ENCODE data around the gene CLIC4. TPM values are rescaled to one million over a fixed set of nuclear protein-coding genes. Genes with fewer than 3 reads are reported as not detected.
"Not testable (repeated sequence)": the region's sequence is repeated elsewhere in the genome, so short reads cannot be mapped to it uniquely, and the experiment has no call there.

Gene CLIC4
- 10 to 100 TPM; 59.7 to 68.2 TPM for total RNA-seq

DNA sequence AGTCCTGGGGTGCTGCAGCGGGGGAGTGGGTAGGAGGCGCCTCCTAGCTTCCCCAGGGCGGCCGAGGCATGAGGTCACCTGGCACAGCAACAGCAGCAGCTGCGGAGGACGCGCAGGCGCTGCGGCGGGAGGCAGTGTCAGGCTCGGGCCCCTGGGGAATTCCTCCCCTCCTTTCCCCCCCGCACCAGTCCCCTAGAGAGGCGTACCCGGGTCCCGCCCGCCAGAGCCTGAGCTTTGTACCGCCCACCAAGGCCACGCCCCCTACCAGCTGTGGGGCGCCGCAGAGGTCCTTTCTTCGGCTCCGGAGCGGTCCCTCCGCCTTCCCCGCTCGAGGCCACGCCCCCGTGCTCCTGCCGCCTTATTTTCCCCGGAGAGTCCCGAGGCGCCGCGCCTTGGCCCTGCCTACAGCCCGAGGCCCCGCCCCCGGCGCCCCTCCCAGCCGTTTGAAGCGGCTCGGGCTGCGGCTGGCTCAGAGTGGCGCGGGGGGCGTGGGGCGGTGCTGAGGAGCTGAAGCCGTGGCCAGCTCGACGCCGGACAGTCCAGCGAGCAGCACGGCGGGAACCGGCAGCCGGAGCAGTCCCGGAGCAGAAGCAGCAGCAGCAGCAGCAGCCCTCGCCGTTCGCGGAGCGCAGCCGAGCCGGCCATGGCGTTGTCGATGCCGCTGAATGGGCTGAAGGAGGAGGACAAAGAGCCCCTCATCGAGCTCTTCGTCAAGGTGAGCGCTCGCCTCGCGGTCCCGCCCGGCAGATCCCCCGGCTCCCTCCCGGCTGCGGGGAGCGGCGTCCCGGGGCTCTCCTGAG lies at the start of gene CLIC4:
Gene CLIC4, plus strand, starts transcription at position 537 of the 800 bp plus-strand sequence. Its CDS starts 107 bp downstream, at position 644.
- Mint-ChIP-seq H3K4me1 (ENCODE audit: low read depth) (peaks cover 62% of the 10 kb centered on the region), H3K27ac (peak within 1 kb of the TSS; percentile 87)
- DNase-seq: peak; percentile 100

DNA sequence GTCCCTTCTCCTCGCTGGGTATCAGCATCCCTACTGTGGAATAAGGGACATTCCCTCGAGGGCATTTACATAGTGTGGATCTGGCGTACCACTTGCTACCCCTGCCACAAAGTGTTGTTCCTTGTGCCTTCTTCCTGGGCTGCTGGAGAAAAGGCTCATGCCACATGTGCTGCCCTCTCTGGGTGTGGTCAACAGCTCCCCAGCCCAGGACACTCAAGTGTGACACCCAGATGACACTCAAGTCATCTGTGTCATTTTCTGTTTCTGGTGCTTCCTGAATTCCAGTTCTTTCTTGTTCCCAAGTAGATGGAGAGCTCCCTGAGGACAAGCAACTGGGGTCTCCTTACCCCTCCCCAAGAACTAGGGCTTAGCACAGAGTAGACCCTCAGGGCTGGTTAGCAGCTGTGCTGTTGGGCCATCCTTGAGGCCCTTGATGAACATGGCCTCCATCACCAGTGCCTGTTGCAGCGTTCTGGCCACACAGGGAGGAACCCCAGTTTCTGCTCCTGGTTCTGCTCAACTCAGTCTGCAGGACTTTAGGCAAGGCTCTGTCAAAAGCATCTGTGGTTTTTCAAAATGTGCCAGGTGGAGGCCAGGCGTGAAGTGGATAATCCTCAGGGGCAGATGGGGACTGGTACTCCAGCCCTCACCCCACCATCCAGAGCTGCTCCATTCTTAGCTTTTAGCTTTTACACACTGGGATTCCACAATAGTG lies 49.0 kb upstream of the CLIC4 start:
- Mint-ChIP-seq H3K4me1 (ENCODE audit: low read depth) (no peaks in the 10 kb centered on the region), H3K36me3 (ENCODE audit: insufficient read depth in 2 of 2) (no peaks in the 10 kb centered on the region), H3K4me3 (no peak overlapping the region), H3K27ac (no peak overlapping the region), H3K27me3 (ENCODE audit: low read depth) (peaks cover 9% of the 10 kb centered on the region), H3K9me3 (no peaks in the 10 kb centered on the region)
- ATAC-seq (replicated peaks in 1 of 2): no peak
- DNase-seq: no peak

More for the DNA sequence above, at the start of gene CLIC4:
- peaks cover 5% of the 10 kb centered on the region in 2 donors for H3K36me3 Mint-ChIP-seq (ENCODE audit: insufficient read depth in 2 of 2)
- H3K27me3 Mint-ChIP-seq (ENCODE audit: low read depth): no peaks in the 10 kb centered on the region
- peak within 1 kb of the TSS; percentile 88 to 96 for H3K4me3 Mint-ChIP-seq
- H3K9me3 Mint-ChIP-seq: no peaks in the 10 kb centered on the region
- peak; percentile 89 to 91 for ATAC-seq (replicated peaks in 1 of 2)

DNA sequence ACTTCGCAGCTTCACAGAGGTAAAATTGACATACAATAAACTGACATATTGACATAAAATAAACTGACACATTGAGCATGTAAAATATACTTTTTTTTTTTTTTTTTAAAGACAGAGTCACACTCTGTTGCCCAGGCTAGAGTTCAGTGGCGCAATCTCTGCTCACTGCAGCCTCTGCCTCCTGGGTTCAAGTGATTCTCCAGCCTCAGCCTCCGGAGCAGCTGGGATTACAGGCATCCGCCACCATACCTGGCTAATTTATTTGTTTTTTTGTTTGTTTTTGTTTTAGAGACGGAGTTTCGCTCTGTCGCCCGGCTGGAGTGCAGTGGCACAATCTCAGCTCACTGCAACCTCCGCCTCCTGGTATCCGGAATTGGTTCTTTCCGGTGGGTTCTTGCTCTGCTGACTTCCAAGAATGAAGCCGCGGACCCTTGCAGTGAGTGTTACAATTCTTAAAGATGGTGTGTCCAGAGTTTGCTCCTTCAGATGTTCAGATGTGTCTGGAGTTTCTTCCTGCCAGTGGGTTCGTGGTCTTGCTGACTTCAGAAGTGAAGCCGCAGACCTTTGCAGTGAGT lies 48.4 kb upstream of the CLIC4 start:
- Mint-ChIP-seq H3K4me1 (ENCODE audit: low read depth) (no peaks in the 10 kb centered on the region), H3K36me3 (ENCODE audit: insufficient read depth in 2 of 2) (no peaks in the 10 kb centered on the region)

DNA sequence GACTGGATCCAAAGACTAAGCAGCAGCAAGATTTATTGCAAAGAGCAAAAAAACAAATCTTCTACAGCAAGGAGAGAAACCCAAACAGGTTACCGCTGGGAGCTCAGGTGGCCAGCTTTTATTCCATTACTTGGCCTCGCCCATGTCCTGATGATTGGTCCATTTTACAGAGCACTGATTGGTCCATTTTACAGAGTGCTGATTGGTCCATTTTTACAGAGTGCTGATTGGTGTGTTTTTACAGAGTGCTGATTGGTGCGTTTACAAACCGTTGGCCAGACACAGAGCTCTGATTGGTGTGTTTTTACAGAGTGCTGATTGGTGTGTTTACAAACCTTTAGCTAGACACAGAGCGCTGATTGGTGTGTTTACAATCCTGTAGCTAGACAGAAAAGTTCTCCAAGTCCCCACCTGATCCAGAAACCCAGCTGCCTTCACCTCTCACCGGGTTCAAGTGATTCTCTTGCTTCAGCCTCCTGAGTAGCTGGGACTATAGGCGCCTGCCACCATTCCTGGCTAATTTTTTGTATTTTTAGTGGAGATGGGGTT lies 47.7 kb upstream of the CLIC4 start:
- H3K4me3 Mint-ChIP-seq; DNase-seq; H3K9me3 Mint-ChIP-seq; H3K36me3 Mint-ChIP-seq (ENCODE audit: insufficient read depth in 2 of 2); H3K4me1 Mint-ChIP-seq (ENCODE audit: low read depth); ATAC-seq (replicated peaks in 1 of 2); H3K27me3 Mint-ChIP-seq (ENCODE audit: low read depth); H3K27ac Mint-ChIP-seq: not testable (repeated sequence)

More for the DNA sequence above, 48.4 kb upstream of the CLIC4 start:
- no peaks in the 10 kb centered on the region for H3K9me3 Mint-ChIP-seq
- H3K27ac Mint-ChIP-seq: no peak overlapping the region
- no peak for DNase-seq
- ATAC-seq (replicated peaks in 1 of 2): no peak
- H3K4me3 Mint-ChIP-seq: no peak overlapping the region
- peaks cover 9% of the 10 kb centered on the region for H3K27me3 Mint-ChIP-seq (ENCODE audit: low read depth)

DNA sequence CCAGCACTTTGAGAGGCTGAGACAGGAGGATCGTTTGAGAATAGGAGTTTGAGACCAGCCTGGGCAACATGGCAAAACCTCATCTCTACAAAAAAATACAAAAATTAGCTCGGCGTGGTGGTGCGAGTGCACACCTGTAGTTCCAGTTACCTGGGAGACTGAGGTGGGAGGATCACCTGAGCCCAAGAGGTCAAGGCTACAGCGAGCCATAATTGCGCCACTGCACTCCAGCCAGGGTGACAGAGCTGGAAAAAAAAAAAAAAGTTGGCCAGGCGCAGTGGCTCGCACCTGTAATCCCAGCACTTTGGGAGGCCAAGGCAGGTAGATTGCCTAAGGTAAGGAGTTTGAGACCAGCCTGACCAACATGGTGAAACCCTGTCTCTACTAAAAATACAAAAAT lies 46.9 kb upstream of the CLIC4 start:
- not testable (repeated sequence) for H3K4me1 Mint-ChIP-seq (ENCODE audit: low read depth)

DNA sequence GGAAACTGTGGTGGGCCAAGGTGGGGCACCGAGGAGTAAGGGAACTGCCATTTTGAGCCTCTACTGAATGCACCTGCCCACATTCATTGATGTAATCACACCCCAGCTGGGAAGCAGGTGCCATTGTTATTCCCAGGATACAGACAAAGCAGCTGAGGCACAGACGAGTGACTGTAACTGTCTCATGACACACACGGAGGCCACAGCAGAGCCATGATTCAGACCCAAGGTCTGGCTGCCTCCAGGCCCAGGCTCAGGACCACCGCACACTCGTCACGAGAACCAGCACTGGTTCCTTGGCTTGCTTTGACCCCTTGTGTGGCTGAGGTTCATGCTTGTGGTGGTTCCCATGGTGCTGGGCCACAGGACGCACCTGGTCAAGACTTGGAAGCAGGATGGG lies 45.6 kb upstream of the CLIC4 start:
- no peak for DNase-seq
- H3K27ac Mint-ChIP-seq: no peak overlapping the region

More for the DNA sequence above, 46.9 kb upstream of the CLIC4 start:
- H3K9me3 Mint-ChIP-seq; ATAC-seq (replicated peaks in 1 of 2); H3K36me3 Mint-ChIP-seq (ENCODE audit: insufficient read depth in 2 of 2); H3K27ac Mint-ChIP-seq; H3K4me3 Mint-ChIP-seq; DNase-seq; H3K27me3 Mint-ChIP-seq (ENCODE audit: low read depth): not testable (repeated sequence)

DNA sequence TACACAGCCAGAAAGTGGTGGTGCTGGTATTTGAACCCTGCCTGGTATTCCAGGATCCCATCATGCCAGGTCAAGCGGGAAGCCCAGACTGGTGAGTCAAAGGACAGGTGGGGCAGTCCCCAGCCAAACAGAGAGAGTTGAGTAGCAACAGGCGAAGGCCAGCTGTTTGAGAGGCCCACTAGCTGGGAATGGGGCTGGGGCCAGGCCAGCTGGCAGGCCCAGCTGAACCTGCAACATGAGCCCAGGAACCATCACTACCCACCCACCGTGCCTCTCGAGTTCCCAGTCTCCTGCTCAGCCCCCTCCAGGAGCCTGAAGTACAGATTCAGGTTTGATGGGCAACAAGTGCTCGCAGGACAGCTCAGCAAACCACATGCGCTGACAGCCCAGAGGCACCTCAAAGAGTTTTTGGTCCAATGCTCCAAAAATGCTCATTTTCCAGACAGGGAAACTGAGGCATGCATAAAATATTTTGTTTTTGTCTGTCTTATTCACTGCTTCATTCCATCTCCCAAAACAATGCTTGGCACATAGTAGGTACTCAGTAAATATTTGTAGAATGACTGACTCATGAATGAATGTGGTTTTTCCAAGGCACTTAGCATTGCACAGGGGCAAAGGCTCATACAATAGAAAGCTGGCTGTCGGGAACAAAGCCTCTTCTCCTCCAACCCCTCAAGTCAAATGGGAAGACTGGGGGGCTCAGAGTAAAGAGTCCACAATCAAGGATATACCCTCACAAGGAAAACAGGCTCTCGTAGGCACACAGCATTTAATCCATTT lies 42.5 kb upstream of the CLIC4 start:
- H3K9me3 Mint-ChIP-seq: no peaks in the 10 kb centered on the region
- ATAC-seq (replicated peaks in 1 of 2) (no peak), DNase-seq (no peak)

More for the DNA sequence above, 45.6 kb upstream of the CLIC4 start:
- Mint-ChIP-seq H3K36me3 (ENCODE audit: insufficient read depth in 2 of 2) (no peaks in the 10 kb centered on the region), H3K4me3 (no peak overlapping the region), H3K27me3 (ENCODE audit: low read depth) (peaks cover 9% of the 10 kb centered on the region), H3K4me1 (ENCODE audit: low read depth) (no peaks in the 10 kb centered on the region), H3K9me3 (no peaks in the 10 kb centered on the region)
- ATAC-seq (replicated peaks in 1 of 2): no peak

DNA sequence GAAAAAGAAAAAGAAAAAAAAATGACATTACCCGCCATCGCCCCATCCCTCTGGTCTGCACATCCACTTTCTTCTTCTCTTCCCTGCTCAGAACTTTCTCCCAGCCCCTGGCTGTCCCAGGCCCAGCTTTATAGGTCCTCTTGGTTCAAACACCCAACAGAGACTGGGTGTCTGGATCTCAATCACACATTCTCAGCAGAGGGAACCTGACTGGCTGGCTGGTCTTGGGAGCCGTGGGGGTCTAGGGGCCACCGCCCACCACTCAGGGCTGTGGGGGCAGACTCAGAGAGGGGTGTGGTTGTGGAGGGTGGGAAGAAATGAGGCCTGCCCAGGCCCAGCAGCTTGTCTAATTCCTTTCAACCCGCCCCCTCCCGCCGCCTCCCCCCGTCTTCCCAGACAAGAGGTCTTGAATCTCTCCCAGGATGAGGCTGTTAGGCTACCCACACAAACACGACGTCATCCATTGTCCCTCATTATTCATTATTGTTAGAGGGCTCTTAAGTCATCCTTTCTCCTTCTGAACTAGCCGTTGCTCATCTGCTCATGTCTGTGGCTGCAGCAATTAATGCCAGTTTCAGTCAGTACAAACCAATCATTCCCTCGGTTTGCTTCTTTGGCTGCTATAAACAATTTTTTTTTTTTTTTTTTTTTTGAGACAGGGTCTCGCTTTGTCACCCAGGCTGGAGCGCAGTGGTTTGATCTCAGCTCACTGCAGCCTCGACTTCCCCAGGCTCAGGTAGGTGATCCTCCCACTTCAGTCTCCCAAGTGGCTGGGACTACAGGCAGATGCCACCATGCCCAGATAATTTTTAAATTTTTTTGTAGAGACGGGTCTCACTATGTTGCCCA lies 40.6 kb upstream of the CLIC4 start:
- no peaks in the 10 kb centered on the region for H3K27me3 Mint-ChIP-seq (ENCODE audit: low read depth)
- no peak for DNase-seq
- H3K36me3 Mint-ChIP-seq (ENCODE audit: insufficient read depth in 2 of 2): no peaks in the 10 kb centered on the region
- no peak overlapping the region for H3K4me3 Mint-ChIP-seq
- peaks cover 10% of the 10 kb centered on the region for H3K4me1 Mint-ChIP-seq (ENCODE audit: low read depth)
- no peak overlapping the region for H3K27ac Mint-ChIP-seq
- no peaks in the 10 kb centered on the region for H3K9me3 Mint-ChIP-seq
- no peak for ATAC-seq (replicated peaks in 1 of 2)

More for the DNA sequence above, 42.5 kb upstream of the CLIC4 start:
- no peak overlapping the region for H3K4me3 Mint-ChIP-seq
- peaks cover 5% of the 10 kb centered on the region for H3K27me3 Mint-ChIP-seq (ENCODE audit: low read depth)
- H3K27ac Mint-ChIP-seq: no peak overlapping the region
- H3K36me3 Mint-ChIP-seq (ENCODE audit: insufficient read depth in 2 of 2): no peaks in the 10 kb centered on the region
- H3K4me1 Mint-ChIP-seq (ENCODE audit: low read depth): peaks cover 7% of the 10 kb centered on the region

DNA sequence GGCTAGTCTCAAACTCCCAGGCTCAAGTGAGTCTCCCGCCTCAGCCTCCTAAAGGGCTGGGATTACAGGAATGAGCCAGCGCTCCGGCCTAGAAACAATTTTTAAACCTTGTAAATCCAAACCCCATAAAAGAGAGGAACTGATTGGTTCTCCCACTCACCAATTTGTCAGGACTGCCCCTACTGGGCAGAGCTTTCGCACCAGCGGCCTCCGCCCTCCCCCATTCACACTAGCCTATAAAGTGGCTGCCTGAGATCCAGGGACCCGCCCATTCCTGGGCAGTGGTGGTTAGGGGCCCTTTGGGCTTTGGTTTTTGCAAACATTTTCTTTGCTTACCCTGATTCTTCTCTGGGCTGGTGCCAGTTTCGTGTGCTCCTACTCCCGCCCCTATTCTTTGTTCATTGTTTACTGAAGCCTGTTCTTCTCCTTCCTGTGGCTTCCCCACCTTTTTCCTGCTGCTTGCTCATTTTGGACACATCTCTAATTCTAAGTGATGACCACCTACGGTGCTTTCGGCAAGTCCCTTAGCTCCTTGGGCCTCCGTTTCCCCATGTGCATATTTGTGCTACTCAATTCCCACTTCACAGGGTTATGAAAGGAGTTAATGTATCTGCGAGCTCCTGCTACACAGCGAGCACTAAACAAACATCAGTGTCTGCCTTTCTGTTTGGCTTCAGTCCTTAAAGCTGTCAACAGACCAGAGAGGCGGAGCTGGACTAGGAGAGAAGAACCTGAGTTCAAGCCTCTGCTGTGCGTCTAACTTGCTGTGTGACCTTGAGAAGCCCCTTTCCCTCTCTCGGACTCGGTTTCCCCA lies 39.8 kb upstream of the CLIC4 start:
- Mint-ChIP-seq H3K36me3 (ENCODE audit: insufficient read depth in 2 of 2) (no peaks in the 10 kb centered on the region), H3K27me3 (ENCODE audit: low read depth) (no peaks in the 10 kb centered on the region), H3K27ac (no peak overlapping the region), H3K4me3 (no peak overlapping the region), H3K4me1 (ENCODE audit: low read depth) (peaks cover 16% of the 10 kb centered on the region), H3K9me3 (no peaks in the 10 kb centered on the region)
- ATAC-seq (replicated peaks in 1 of 2) (peak; percentile 69 to 92), DNase-seq (peak in 1 of 2 donors; percentile 49)

DNA sequence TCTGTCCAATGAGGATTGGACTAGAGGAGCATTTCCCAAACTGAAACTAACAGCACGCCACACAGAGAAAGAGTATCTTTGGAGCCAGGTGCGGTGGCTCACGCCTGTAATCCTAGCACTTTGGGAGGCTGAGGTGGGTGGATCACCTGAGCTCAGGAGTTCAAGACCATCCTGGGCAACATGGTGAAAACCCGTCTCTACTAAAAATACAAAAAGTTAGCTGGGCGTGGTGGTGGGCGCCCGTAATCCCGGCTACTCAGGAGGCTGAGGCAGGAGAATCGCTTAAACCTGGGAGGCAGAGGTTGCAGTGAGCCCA lies 39.2 kb upstream of the CLIC4 start:
- peaks cover 16% of the 10 kb centered on the region for H3K4me1 Mint-ChIP-seq (ENCODE audit: low read depth)
- not testable (repeated sequence) for H3K27ac Mint-ChIP-seq; H3K36me3 Mint-ChIP-seq (ENCODE audit: insufficient read depth in 2 of 2); H3K9me3 Mint-ChIP-seq; ATAC-seq (replicated peaks in 1 of 2); H3K4me3 Mint-ChIP-seq; DNase-seq; H3K27me3 Mint-ChIP-seq (ENCODE audit: low read depth)

DNA sequence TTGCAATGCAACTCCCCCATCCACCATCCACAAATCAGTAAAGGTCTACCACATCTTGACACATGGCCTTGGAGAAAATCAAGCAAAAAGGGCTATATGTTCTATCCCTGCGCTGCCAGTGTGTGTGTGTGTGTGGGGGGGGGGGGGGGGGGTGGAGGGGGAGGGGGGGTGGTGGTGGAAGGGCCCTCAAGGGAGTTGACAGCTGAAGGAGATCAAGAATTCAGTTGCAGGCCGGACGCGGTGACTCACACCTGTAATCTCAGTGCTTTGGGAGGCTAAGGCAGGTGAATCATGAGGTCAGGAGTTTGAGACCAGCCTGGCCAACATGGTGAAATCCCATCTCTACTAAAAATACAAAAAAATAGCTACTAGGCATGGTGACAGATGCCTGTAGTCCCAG lies 37.6 kb upstream of the CLIC4 start:
- H3K4me1 Mint-ChIP-seq (ENCODE audit: low read depth): peaks cover 16% of the 10 kb centered on the region
- H3K36me3 Mint-ChIP-seq (ENCODE audit: insufficient read depth in 2 of 2): no peaks in the 10 kb centered on the region
- H3K9me3 Mint-ChIP-seq: no peaks in the 10 kb centered on the region
- no peaks in the 10 kb centered on the region for H3K27me3 Mint-ChIP-seq (ENCODE audit: low read depth)
- no peak overlapping the region for H3K27ac Mint-ChIP-seq
- ATAC-seq (replicated peaks in 1 of 2) (no peak), DNase-seq (no peak)
- H3K4me3 Mint-ChIP-seq: no peak overlapping the region

All from activated T-cell treated with anti-CD3 and anti-CD28 coated beads, Interleukin-2, amount 50 U/mL, for 72 hours (primary cell).